Effector memory CD4-positive, alpha-beta T cell (primary cell): ENCODE data around the gene SEC24C.

Experiments used
- DNase-seq, 3 donors: peaks; one replicate each; pipeline ENCODE4 v3.0.0-alpha.2; 2020
- H3K27ac ChIP-seq: 2 replicates; pipeline ENCODE4 v1.7.0; 2013; ENCODE audit warnings: mild to moderate bottlenecking, low read length, moderate library complexity; ENCODE audit not compliant: insufficient read depth, poor library complexity, severe bottlenecking
- H3K27me3 ChIP-seq: replicated peaks from 2 replicates; pipeline ENCODE4 v1.7.0; 2013; ENCODE audit warnings: mild to moderate bottlenecking, low read length; ENCODE audit not compliant: insufficient read depth, control insufficient read depth, poor library complexity, severe bottlenecking
- H3K36me3 ChIP-seq: 2 replicates; pipeline ENCODE4 v1.7.0; 2013; ENCODE audit warnings: mild to moderate bottlenecking, low read length, moderate library complexity; ENCODE audit not compliant: control insufficient read depth, insufficient read depth
- H3K4me1 ChIP-seq: 2 replicates; pipeline ENCODE4 v1.7.0; 2013; ENCODE audit warnings: low read length, mild to moderate bottlenecking; ENCODE audit not compliant: control insufficient read depth, insufficient read depth, poor library complexity, severe bottlenecking
- H3K4me3 ChIP-seq: 2 replicates; pipeline ENCODE4 v1.7.0; 2013; ENCODE audit warnings: low read length, low read depth, mild to moderate bottlenecking; ENCODE audit not compliant: insufficient read depth, poor library complexity, severe bottlenecking
- H3K9me3 ChIP-seq: 2 replicates; pipeline ENCODE4 v1.7.0; 2013; ENCODE audit warnings: mild to moderate bottlenecking, low read length, moderate library complexity; ENCODE audit not compliant: control insufficient read depth

Gene SEC24C

GRCh38 chr10:73769396-73769795 is 25.2 kb downstream of the SEC24C start:
- no peak for DNase-seq
- Histone ChIP-seq H3K36me3 (peaks cover 54% of the 10 kb centered on the region), H3K4me1 (peaks cover 18% of the 10 kb centered on the region), H3K27ac (peak overlapping the region; percentile 5), H3K27me3 (no peaks in the 10 kb centered on the region), H3K4me3 (no peak overlapping the region), H3K9me3 (no peaks in the 10 kb centered on the region)

DNA sequence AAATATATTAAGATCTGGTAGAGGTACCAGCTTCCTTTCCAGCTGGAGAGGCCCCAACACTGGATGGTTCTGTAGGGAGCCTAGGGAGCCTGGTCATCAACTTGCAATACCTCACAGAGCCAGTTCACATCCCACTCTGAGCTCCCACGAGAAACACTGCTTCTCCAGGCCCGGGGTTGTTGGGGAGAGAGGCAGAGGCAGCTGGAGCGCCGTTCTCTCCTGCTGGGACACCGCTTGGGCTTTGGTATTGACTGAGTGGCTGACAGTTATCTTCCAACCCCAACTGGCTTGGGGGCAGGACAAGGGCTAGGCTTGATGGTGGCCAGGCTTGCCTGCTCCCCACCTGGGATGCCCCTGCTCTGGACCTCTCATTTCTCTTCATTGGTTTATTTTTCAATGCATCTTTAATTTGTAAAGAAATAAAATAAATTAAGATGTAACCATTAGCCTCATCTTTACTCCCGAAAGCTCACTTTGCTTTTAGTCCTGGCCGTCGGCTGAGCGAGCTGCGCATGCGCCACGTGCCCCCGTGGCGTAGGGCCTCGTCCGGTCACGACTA is 27.6 kb downstream of the SEC24C start:
- Histone ChIP-seq H3K4me3 (peak overlapping the region; percentile 76), H3K27me3 (no peaks in the 10 kb centered on the region), H3K4me1 (peaks cover 29% of the 10 kb centered on the region), H3K27ac (peak overlapping the region; percentile 88), H3K9me3 (no peaks in the 10 kb centered on the region), H3K36me3 (peaks cover 40% of the 10 kb centered on the region)
- peak in 2 of 3 donors; percentile 61 to 72 for DNase-seq

DNA sequence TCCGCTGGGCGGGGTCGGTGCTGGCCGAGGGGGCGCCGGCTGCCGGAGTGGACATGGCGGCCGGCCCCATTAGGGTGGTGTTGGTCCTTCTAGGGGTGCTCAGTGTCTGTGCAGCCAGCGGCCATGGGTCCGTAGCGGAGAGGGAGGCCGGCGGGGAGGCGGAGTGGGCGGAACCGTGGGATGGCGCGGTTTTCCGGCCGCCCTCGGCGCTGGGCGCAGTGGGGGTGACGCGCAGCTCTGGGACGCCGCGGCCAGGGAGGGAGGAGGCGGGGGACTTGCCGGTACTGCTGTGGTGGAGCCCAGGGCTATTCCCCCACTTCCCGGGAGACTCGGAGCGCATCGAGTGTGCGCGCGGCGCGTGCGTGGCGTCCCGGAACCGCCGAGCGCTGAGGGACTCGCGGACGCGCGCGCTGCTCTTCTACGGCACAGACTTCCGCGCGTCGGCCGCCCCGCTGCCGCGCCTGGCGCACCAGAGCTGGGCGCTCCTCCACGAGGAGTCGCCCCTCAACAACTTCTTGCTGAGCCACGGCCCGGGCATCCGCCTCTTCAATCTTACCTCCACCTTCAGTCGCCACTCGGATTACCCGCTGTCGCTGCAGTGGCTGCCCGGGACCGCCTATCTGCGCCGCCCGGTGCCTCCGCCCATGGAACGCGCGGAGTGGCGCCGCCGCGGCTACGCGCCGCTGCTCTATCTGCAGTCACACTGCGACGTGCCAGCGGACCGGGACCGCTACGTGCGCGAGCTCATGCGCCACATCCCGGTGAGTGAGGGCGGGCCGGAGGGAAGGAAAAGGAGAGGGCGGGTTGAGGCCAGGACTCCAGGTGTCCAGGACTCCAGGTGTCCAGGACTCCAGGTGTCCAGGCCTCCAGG is 28.3 kb downstream of the SEC24C start:
- peaks cover 29% of the 10 kb centered on the region for H3K4me1 ChIP-seq
- peaks cover 34% of the 10 kb centered on the region for H3K36me3 ChIP-seq
- no peaks in the 10 kb centered on the region for H3K27me3 ChIP-seq
- peak overlapping the region; percentile 76 for H3K4me3 ChIP-seq
- no peaks in the 10 kb centered on the region for H3K9me3 ChIP-seq
- peak overlapping the region; percentile 88 for H3K27ac ChIP-seq
- DNase-seq, result peak; percentile 72 to 77 (median 75)

DNA sequence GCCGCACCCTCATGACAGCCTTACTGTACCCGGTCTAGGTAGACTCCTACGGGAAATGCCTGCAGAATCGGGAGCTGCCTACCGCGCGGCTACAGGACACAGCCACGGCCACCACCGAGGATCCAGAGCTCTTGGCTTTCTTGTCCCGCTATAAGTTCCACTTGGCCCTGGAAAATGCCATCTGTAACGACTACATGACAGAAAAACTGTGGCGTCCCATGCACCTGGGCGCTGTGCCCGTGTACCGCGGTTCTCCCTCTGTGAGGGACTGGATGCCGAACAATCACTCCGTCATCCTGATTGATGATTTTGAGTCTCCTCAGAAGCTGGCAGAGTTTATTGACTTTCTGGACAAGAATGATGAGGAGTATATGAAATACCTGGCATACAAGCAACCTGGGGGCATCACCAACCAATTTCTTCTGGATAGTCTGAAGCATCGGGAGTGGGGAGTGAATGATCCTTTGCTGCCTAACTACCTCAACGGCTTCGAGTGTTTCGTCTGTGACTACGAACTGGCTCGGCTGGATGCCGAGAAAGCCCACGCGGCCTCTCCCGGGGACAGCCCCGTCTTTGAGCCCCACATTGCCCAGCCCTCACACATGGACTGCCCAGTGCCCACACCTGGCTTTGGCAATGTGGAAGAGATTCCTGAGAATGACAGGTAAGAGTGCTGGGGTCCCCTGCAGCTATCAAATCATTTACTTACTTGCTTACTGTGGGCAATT is 29.1 kb downstream of the SEC24C start:
- peaks cover 29% of the 10 kb centered on the region for H3K4me1 ChIP-seq
- H3K36me3 ChIP-seq, result peaks cover 29% of the 10 kb centered on the region

GRCh38 chr10:73774637-73775036 is 30.5 kb downstream of the SEC24C start:
- Histone ChIP-seq H3K4me1 (peaks cover 18% of the 10 kb centered on the region), H3K27ac (no peak overlapping the region), H3K27me3 (no peaks in the 10 kb centered on the region), H3K9me3 (no peaks in the 10 kb centered on the region), H3K4me3 (no peak overlapping the region), H3K36me3 (peaks cover 31% of the 10 kb centered on the region)
- no peak for DNase-seq

More for the DNA sequence above, 29.1 kb downstream of the SEC24C start:
- H3K27ac ChIP-seq, result peak overlapping the region; percentile 88
- no peak for DNase-seq
- no peaks in the 10 kb centered on the region for H3K9me3 ChIP-seq
- peak overlapping the region; percentile 76 for H3K4me3 ChIP-seq
- no peaks in the 10 kb centered on the region for H3K27me3 ChIP-seq

- Histone ChIP-seq H3K36me3 (peaks cover 21% of the 10 kb centered on the region), H3K4me3 (no peak overlapping the region), H3K4me1 (peaks cover 32% of the 10 kb centered on the region), H3K27me3 (no peaks in the 10 kb centered on the region), H3K27ac (no peak overlapping the region), H3K9me3 (no peaks in the 10 kb centered on the region)
- no peak for DNase-seq
Measured at GRCh38 chr10:73779018-73779417, 34.8 kb downstream of the SEC24C start.

DNA sequence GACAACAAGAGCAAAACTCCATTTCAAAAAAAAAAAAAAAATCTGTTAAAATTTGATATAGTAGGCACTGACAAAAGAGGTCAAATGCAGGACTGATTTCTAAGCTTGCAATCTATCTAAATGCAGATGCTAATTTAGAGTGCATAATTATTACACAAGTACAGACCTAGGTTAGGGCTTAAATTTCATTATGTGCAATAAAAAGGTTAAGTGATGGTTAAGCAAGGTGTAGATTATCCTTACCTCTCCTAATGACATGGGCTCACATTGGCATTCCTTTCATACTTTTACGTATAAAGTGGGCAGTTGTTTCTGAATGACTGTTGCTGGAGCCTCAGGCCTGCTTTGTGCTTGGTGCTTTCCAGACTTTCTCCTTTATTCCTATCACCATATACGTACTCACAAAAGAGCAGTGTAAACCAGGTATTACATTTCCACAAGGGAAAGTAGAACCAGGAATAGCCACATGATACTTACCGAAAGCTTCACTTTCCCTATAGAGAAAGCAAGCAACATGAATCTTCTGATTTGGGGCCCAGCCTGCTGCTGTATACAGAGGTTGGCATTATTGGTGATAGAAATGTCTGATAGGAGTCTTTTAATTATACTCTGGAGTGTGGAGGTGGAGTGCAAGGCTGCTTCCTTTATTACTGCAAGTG is 35.5 kb downstream of the SEC24C start:
- peaks cover 26% of the 10 kb centered on the region for H3K4me1 ChIP-seq

GRCh38 chr10:73780301-73780700 is 36.1 kb downstream of the SEC24C start:
- DNase-seq, result no peak
- H3K4me3 ChIP-seq, result no peak overlapping the region
- peaks cover 21% of the 10 kb centered on the region for H3K36me3 ChIP-seq
- no peak overlapping the region for H3K27ac ChIP-seq
- no peaks in the 10 kb centered on the region for H3K9me3 ChIP-seq
- no peaks in the 10 kb centered on the region for H3K27me3 ChIP-seq
- peaks cover 22% of the 10 kb centered on the region for H3K4me1 ChIP-seq

More for the DNA sequence above, 35.5 kb downstream of the SEC24C start:
- Histone ChIP-seq H3K36me3 (peaks cover 21% of the 10 kb centered on the region), H3K27ac (no peak overlapping the region), H3K27me3 (no peaks in the 10 kb centered on the region), H3K9me3 (no peaks in the 10 kb centered on the region), H3K4me3 (no peak overlapping the region)
- DNase-seq, result no peak

DNA sequence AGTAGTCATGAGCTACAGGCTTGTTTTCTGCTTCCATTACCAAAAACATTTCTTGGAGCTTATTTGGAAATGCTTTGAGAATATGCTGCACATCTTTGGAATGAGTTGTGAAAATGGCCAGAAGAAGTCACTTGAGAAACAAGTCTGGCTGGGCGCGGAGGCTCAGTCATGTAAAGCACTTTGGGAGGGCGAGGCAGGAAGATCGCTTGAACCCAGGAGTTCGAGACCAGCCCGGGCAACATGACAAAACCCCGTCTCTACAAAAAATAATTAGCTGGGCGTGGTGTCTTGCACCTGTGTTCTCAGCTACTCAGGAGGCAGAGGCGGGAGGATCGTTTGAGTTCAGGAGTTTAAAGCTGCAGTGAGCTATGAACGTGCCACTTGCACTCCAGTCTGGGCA is 36.8 kb downstream of the SEC24C start:
- DNase-seq, result no peak
- peaks cover 24% of the 10 kb centered on the region for H3K4me1 ChIP-seq
- H3K27ac ChIP-seq, result no peak overlapping the region

More for the DNA sequence above, 36.8 kb downstream of the SEC24C start:
- Histone ChIP-seq H3K9me3 (no peaks in the 10 kb centered on the region), H3K27me3 (no peaks in the 10 kb centered on the region), H3K4me3 (peak overlapping the region; percentile 84), H3K36me3 (peaks cover 15% of the 10 kb centered on the region)
